NCI-H748 (cell line): ENCODE measurements around the gene VWF.
A peak's percentile ranks its signal among the peaks of the same experiment; 100 is the strongest.
"Not testable (repeated sequence)": the region's sequence is repeated elsewhere in the genome, so short reads cannot be mapped to it uniquely, and the experiment has no call there.

ENCODE experiments used
- DNase-seq: peaks from one replicate; lab custom pipeline; 2025; ENCODE audit not compliant: unreplicated experiment; lab: John Stamatoyannopoulos, UW

Gene VWF

GRCh38 chr12:6038160-6038559, 86.3 kb downstream of the VWF start:
- DNase-seq: peak; percentile 73

- DNase-seq: no peak
Observed at GRCh38 chr12:6037459-6037858, 87.0 kb downstream of the VWF start.

GRCh38 chr12:6036509-6036908, 88.0 kb downstream of the VWF start:
- DNase-seq: no peak

GRCh38 chr12:6034596-6034995, 89.9 kb downstream of the VWF start:
- no peak for DNase-seq

GRCh38 chr12:6033546-6033945, 90.9 kb downstream of the VWF start:
- DNase-seq: no peak

- no peak for DNase-seq
Observed at GRCh38 chr12:6032726-6033125, 91.7 kb downstream of the VWF start.

GRCh38 chr12:6031001-6031400, 93.5 kb downstream of the VWF start:
- peak; percentile 14 for DNase-seq

- DNase-seq: no peak
Observed at GRCh38 chr12:6030081-6030480, 94.4 kb downstream of the VWF start.

GRCh38 chr12:6029401-6029800, 95.1 kb downstream of the VWF start:
- DNase-seq: no peak

GRCh38 chr12:6026998-6027397, 97.5 kb downstream of the VWF start:
- no peak for DNase-seq

GRCh38 chr12:6025703-6026298, 98.7 kb downstream of the VWF start:
- not testable (repeated sequence) for DNase-seq

- DNase-seq: not testable (repeated sequence)
Observed at GRCh38 chr12:6024066-6024465, 100.4 kb downstream of the VWF start.

GRCh38 chr12:6020930-6021329, 103.5 kb downstream of the VWF start:
- DNase-seq: peak; percentile 36

- not testable (repeated sequence) for DNase-seq
Observed at GRCh38 chr12:6020511-6020910, 104.0 kb downstream of the VWF start.

GRCh38 chr12:6019256-6019655, 105.2 kb downstream of the VWF start:
- DNase-seq: not testable (repeated sequence)

GRCh38 chr12:6018265-6018664, 106.2 kb downstream of the VWF start:
- DNase-seq: no peak

- no peak for DNase-seq
Observed at GRCh38 chr12:6016756-6017155, 107.7 kb downstream of the VWF start.

- not testable (repeated sequence) for DNase-seq
Observed at GRCh38 chr12:6016004-6016403, 108.5 kb downstream of the VWF start.

GRCh38 chr12:6015271-6015670, 109.2 kb downstream of the VWF start:
- DNase-seq: not testable (repeated sequence)

- DNase-seq: not testable (repeated sequence)
Observed at GRCh38 chr12:6010631-6011350, 113.7 kb downstream of the VWF start.

- no peak for DNase-seq
Observed at GRCh38 chr12:5997260-5997659, 127.2 kb downstream of the VWF start.

GRCh38 chr12:5996459-5996858, 128.0 kb downstream of the VWF start:
- DNase-seq: no peak

- DNase-seq: no peak
Observed at GRCh38 chr12:5989621-5990020, 134.8 kb downstream of the VWF start.
